CD4-positive, alpha-beta T cell treated with Interleukin-12 subunit alpha and Interleukin-12 subunit beta, for 1 hour (primary cell): ENCODE results near the gene GPC5.
"Not testable (repeated sequence)": the region's sequence is repeated elsewhere in the genome, so short reads cannot be mapped to it uniquely, and the experiment has no call there.

Source experiments
- DNase-seq: peaks from one replicate; pipeline ENCODE4 v3.0.0-alpha.2; 2020

The GPC5 gene

GRCh38 chr13:91659256-91660075 is 261.0 kb downstream of the GPC5 start:
- no peak for DNase-seq

DNA sequence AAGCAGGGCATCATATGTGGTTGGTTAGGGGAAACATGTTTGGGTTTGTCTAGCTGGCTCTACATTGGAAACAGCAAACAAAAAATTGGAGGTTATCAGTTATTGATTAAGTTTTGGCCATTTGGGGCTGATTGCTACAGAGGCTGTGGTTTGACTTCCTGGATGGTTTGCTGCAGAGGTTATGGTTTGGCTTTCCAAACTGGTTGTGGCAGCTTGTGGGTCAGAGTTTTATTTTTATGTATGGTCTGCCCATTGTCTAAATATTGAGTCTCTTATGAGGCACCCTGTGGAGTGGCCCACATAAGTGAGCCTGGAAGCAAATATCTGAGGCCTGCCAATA is 261.6 kb downstream of the GPC5 start:
- DNase-seq = no peak

DNA sequence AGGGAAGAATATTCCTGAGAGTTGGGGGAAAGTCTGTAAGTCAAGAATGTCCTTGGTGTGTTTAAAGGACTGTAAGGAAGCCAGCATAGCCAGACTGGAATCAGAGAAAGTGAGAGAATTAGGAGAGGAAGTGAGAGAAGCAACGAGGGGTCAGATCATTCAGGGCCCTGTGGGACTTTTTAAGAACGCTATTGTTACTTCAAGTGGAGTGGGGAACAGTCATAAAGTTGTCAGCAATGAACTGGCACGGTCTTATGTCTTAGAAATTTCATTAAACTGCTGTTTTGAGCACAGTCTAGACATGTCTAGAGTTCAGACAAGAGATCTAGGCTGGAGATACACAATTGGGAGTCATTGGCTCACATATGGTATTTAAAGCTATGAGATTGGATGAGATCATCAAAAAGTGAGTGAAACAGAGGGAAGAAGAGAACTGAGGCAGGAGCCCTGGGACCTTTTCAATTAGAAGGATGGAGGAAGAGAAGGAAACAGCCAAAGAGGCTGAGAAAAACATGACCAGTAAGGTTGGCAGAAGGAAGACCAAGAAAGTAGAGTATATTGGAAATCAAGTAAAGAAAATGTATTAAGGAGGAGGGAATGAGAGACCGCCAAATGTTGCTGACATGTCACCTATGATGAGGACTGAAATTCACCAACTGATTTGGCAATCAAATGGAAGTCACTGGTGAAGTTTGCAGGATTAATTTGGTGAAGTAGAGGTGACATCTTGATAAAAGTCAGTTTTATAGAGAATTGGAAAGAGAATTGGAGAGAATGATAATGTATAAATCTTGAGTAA is 263.5 kb downstream of the GPC5 start:
- DNase-seq = no peak

DNA sequence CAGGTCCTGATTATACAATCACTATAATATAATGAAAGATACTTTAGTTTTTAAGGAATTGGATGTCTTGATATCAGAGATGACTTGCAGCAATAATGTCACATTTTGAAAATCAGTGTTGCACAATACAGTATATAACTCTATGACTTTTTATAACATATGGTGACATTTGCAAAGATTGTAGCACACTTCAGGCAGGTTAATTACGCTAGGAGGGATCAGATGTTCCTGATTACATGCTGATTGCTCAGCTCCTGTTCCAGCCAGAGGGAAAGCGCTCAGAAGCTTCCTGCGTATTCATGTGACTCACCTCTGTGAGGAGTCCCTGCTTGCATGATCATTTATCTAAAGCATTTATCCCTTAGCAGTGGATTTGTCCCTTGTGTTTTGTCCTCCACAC is 265.6 kb downstream of the GPC5 start:
- no peak for DNase-seq

DNA sequence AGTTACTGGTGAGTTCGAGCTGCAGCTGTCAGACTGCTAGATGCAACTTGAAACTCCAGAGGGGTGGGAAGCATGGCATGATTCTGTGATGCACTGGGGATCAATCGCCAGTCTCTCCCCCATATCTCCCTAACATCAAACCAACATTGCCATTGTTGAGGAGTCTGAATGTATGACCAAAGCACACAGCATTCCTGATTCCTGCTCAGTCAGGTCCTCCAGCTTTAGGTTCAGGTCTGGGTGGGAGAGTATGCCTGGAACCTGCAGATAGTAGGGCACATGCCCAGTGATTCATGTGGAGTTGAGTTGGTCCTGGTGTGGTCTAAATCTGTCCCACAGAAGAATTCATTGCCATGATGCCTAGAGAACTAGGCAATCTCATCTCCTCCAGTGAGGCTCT is 269.1 kb downstream of the GPC5 start:
- no peak for DNase-seq

DNA sequence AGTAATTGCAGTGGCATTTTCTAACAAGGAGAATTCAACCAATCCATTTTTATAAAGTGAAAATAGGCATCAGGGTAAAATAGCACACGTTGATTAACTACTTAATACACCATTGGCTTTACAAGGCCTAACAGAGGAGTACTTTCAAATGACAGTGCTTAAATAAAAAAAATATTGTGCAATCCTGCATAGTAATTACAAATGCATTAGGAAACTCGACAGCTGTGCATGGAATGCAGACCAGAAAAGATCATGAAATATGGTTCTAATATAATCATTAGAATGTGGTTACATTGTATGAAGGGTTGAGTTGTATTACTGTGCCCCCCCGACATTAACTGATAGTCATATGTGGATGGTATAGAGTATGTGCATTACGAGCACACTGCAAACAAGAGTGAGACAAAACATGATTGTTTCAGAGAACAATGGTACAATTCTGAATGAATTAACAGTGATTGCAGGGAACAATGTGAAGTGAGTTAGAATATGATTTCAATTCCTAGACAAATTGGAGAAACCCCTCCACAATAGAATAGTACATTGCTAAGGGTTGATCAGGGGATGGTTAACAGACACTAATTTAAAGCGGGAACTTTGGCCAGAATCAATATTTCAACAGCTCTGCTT is 270.6 kb downstream of the GPC5 start:
- DNase-seq = no peak

GRCh38 chr13:91674347-91674746 is 275.9 kb downstream of the GPC5 start:
- not testable (repeated sequence) for DNase-seq

DNA sequence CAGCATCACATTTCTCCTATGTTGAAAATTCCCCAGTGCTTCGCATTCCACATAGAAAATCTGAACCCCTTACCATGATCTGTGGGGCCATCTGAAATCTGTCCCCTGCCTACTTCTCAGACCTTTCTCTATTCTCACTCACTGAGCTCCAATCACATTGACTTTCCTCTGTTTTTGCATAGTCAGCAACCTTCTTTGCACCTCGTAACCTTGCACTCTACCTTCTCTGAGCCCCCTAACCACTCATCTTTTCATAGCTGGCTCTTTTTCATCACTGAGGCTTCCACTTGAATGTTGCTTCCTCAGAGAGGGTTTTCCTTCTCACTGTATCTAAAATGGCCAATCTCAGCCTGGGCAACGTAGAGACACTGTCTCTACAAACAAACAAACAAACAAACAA is 286.3 kb downstream of the GPC5 start:
- DNase-seq = no peak

DNA sequence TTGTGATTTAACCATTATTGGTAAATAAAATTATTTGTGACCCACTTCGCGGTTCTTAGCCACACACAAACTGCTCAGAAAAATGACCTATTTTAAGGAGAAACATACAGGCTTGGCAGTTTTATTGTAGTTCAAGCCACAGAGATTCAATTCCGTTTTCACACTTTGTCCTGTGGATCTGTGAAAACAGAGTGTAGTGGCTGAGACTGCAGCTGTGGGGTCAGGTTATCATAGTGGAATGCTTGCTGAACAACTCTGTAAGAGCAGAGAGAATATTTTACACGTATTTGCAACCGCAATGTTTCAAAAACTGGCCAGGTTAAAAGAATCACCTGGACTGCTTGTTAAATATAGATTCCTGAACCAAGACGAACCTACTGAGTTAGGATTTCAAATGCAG is 292.5 kb downstream of the GPC5 start:
- DNase-seq = no peak

- no peak for DNase-seq
Measured at GRCh38 chr13:91693466-91693865, 295.0 kb downstream of the GPC5 start.

- no peak for DNase-seq
Measured at GRCh38 chr13:91698308-91698707, 299.9 kb downstream of the GPC5 start.

DNA sequence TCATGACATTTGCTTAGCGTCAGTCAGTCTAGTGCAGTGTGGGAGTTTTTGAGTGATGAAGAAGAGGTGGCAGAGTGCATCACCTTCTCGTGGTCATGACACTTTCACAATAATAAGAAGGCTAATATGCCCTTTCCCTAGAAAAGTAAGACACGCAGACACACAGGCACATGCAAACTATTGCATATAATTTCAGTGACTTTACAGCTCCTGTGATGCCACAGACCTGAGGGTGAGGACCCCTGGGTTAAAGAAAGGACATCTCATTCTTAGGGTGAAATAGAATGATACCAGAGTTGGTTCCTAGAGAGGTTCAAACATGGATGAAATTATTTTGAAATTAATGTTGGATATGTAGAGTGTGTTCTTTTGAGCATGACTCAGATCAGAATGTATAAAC is 300.3 kb downstream of the GPC5 start:
- DNase-seq = no peak

- DNase-seq = no peak
Measured at GRCh38 chr13:91699863-91700262, 301.4 kb downstream of the GPC5 start.

DNA sequence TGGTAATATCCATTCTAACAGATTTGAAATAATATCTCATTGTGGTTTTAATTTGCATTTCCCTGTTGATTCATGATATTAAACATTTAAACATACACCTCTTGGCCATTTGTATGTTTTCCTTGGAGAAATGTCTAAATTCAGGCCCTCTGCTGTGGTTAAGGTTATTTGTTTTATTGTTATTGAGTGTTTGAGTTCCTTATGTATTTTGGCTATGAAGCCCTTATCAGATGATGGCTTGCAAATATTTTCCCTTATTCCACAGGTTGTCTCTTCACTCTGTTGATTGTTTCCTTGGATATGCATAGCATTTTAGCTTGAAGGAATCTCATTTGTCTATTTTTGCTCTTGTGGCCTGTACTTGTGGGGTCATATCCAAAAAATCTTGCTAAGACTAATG is 303.6 kb downstream of the GPC5 start:
- no peak for DNase-seq

DNA sequence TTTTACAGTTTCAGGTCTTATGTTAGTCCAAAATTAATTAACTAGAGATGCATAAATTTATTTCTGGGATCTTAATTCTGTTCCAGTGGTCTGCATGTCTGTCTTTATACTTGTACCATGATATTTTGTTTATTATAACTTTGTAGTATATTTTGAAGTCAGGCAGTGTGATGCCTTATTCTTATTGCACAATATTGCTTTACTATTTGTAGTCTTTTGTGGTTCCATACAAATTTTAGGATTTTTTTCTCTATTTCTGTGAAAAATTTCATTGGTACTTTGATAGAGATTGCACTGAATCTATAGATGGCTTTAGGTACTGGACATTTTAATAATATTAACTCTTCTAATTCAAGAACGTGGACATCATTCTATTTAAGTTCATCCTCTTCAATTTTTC is 304.0 kb downstream of the GPC5 start:
- DNase-seq = no peak

GRCh38 chr13:91704398-91704797 is 306.0 kb downstream of the GPC5 start:
- no peak for DNase-seq

- DNase-seq = no peak
Measured at GRCh38 chr13:91708558-91708957, 310.1 kb downstream of the GPC5 start.

- DNase-seq = no peak
Measured at GRCh38 chr13:91709180-91709579, 310.8 kb downstream of the GPC5 start.

DNA sequence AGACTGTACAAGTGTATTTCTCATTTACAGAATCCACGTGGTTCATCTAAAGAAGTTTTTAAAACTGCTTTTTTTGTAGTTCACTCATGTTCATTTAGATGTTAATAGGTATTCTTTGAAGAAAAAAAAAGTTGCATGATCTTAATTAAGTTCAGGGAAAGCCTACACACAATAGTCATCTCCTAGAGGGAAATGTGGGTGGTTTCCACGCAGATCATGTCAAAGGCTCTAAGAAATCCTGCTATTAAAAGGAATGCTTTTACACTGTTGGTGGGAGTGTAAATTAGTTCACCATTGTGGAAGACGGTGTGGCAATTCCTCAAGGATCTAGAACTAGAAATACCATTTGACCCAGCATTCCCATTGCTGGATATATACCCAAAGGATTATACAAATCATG is 312.3 kb downstream of the GPC5 start:
- DNase-seq = no peak

GRCh38 chr13:91714855-91715254 is 316.4 kb downstream of the GPC5 start:
- DNase-seq = no peak

GRCh38 chr13:91716436-91717065 is 318.1 kb downstream of the GPC5 start:
- no peak for DNase-seq

- DNase-seq = no peak
Measured at GRCh38 chr13:91719033-91719432, 320.6 kb downstream of the GPC5 start.

DNA sequence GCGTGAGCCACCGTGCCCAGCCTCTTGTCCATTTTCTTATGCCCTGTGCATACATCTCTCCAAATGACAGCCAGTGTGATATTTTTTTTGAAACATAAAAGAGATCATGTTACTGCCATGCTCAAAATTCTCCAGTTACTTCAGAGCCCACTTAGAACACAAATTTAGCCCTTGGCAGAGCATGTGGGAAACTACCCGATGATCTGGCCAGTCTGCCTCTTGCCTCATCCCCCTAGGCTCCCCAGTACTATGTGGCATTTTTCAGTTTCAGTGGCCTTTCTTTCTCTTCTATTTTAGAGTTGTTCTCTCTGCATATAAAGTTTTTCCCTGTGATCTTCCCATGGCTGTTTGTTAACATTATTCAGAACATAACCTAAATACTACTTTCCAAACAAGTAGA is 323.0 kb downstream of the GPC5 start:
- DNase-seq = no peak
